Trophoblast cell (in vitro differentiated cells and primary cell): ENCODE results near the gene CBX2.

Experiments used
- DNase-seq, 2 donors: peaks; one replicate each; pipeline ENCODE4 v3.0.0-alpha.2; 2016
- H2AFZ ChIP-seq: 2 replicates; pipeline ENCODE4 v1.6.1; 2013; ENCODE audit warnings: low read length, moderate library complexity, mild to moderate bottlenecking; ENCODE audit not compliant: insufficient read depth, poor library complexity
- H2AK5ac ChIP-seq: 2 replicates; pipeline ENCODE4 v1.6.1; 2013; ENCODE audit warnings: mild to moderate bottlenecking, low read length
- H2BK120ac ChIP-seq: 2 replicates; pipeline ENCODE4 v1.6.1; 2013; ENCODE audit warnings: low read length, mild to moderate bottlenecking, moderate library complexity; ENCODE audit not compliant: insufficient read depth, poor library complexity
- H2BK12ac ChIP-seq: 2 replicates; pipeline ENCODE4 v1.6.1; 2013; ENCODE audit warnings: mild to moderate bottlenecking, low read length, moderate library complexity
- H2BK5ac ChIP-seq: 2 replicates; pipeline ENCODE4 v1.6.1; 2013; ENCODE audit warnings: low read length, low read depth, moderate library complexity, mild to moderate bottlenecking; ENCODE audit not compliant: poor library complexity
- H3K14ac ChIP-seq: 2 replicates; pipeline ENCODE4 v1.6.1; 2013; ENCODE audit warnings: mild to moderate bottlenecking, low read length
- H3K18ac ChIP-seq: 2 replicates; pipeline ENCODE4 v1.6.1; 2013; ENCODE audit warnings: mild to moderate bottlenecking, low read length
- H3K23ac ChIP-seq: 2 replicates; pipeline ENCODE4 v1.6.1; 2013; ENCODE audit warnings: low read length
- H3K27ac ChIP-seq: 2 replicates; pipeline ENCODE4 v1.5.1; 2013; ENCODE audit warnings: low read depth, mild to moderate bottlenecking, inconsistent platforms, low read length, moderate library complexity
- H3K27me3 ChIP-seq: 2 replicates; pipeline ENCODE4 v1.6.1; 2013; ENCODE audit warnings: inconsistent platforms, mild to moderate bottlenecking, low read length, moderate library complexity; ENCODE audit not compliant: insufficient read depth
- H3K36me3 ChIP-seq, 2 experiments: 1 replicate in 1 of 2; 2 replicates in 1 of 2; pipeline ENCODE4 v1.6.1; 2013; ENCODE audit warnings: low read length in 2 of 2, mild to moderate bottlenecking in 2 of 2, moderate library complexity in 1 of 2; ENCODE audit not compliant: insufficient read depth in 2 of 2, control insufficient read depth in 1 of 2
- H3K4ac ChIP-seq: 2 replicates; pipeline ENCODE4 v1.6.1; 2013; ENCODE audit warnings: low read depth, mild to moderate bottlenecking, low read length, moderate library complexity
- H3K4me1 ChIP-seq, 2 experiments: 1 replicate in 1 of 2; 2 replicates in 1 of 2; pipeline ENCODE4 v1.6.1; 2013; ENCODE audit warnings: low read length in 2 of 2, mild to moderate bottlenecking in 2 of 2, moderate library complexity in 1 of 2; ENCODE audit not compliant: insufficient read depth in 2 of 2, control insufficient read depth in 1 of 2
- H3K4me2 ChIP-seq: 2 replicates; pipeline ENCODE4 v1.6.1; 2013; ENCODE audit warnings: inconsistent platforms, mild to moderate bottlenecking, low read length, moderate library complexity
- H3K4me3 ChIP-seq: 2 replicates; pipeline ENCODE4 v1.5.1; 2013; ENCODE audit warnings: mild to moderate bottlenecking, low read depth, low read length, inconsistent platforms
- H3K79me1 ChIP-seq: one replicate; pipeline ENCODE4 v1.6.1; 2013; ENCODE audit warnings: low read length
- H3K79me2 ChIP-seq: 2 replicates; pipeline ENCODE4 v1.6.1; 2013; ENCODE audit warnings: low read length, mild to moderate bottlenecking; ENCODE audit not compliant: control insufficient read depth, insufficient read depth, poor library complexity
- H3K9ac ChIP-seq: 2 replicates; pipeline ENCODE4 v1.6.1; 2013; ENCODE audit warnings: mild to moderate bottlenecking, low read length
- H3K9me3 ChIP-seq: 2 replicates; pipeline ENCODE4 v1.6.1; 2013; ENCODE audit warnings: low read depth, mild to moderate bottlenecking, control low read depth, inconsistent platforms, low read length; ENCODE audit not compliant: insufficient read depth
- H4K12ac ChIP-seq: 2 replicates; pipeline ENCODE4 v1.6.1; 2013; ENCODE audit warnings: low read depth, mild to moderate bottlenecking, low read length, moderate library complexity
- H4K8ac ChIP-seq: 2 replicates; pipeline ENCODE4 v1.6.1; 2013; ENCODE audit warnings: low read depth, mild to moderate bottlenecking, low read length, moderate library complexity
- H4K91ac ChIP-seq: one replicate; pipeline ENCODE4 v1.6.1; 2013; ENCODE audit warnings: low read depth, mild to moderate bottlenecking, low read length, moderate library complexity
- WGBS: extraction: QIAGEN DNeasy Blood & Tissue Kit; methylation state at CpG from one replicate; pipeline ENCODE4 v1.1.7; 2013; ENCODE audit warnings: missing lambda C conversion rate; ENCODE audit not compliant: insufficient read length, insufficient coverage; ENCODE audit errors: extremely low coverage; 5-methylcytosine and 5-hydroxymethylcytosine counted together

The CBX2 gene

DNA sequence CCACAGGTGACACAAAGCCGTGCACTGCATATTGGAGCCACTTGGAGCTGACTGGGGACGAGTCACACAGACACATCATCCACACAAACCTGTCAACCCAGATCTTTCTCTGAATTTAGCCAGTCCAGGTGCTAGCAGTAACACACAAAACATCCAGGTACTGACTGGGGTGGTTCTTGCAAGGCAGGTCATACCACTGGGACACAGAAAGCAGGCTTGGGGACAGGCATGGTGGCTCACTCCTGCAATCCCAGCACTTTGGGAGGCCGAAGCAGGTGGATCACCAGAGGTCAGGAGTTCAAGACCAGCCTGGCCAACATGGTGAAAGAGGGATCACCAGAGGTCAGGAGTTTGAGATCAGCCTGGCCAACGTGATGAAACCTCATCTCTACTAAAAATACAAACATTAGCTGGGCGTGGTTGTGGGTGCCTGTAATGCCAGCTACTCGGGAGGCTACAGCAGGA is 32.3 kb upstream of the CBX2 start:
- Histone ChIP-seq H3K9me3 (peaks cover 12% of the 10 kb centered on the region), H3K18ac (no peak overlapping the region), H4K12ac (no peak overlapping the region), H3K4me3 (no peak overlapping the region), H3K4me1 (peaks cover 0 to 3% of the 10 kb centered on the region in 2 experiments), H4K91ac (no peak overlapping the region), H3K14ac (no peak overlapping the region), H3K27ac (no peak overlapping the region), H3K23ac (no peak overlapping the region), H3K27me3 (peaks cover 29% of the 10 kb centered on the region), H2BK12ac (no peak overlapping the region), H3K4ac (no peak overlapping the region), H2BK120ac (no peak overlapping the region), H3K79me1 (no peaks in the 10 kb centered on the region), H3K36me3 (no peaks in the 10 kb centered on the region), H2AFZ (no peak overlapping the region), H3K79me2 (no peaks in the 10 kb centered on the region), H3K4me2 (no peak overlapping the region), H4K8ac (no peak overlapping the region), H3K9ac (no peak overlapping the region), H2BK5ac (no peak overlapping the region), H2AK5ac (no peak overlapping the region)
- no peak for DNase-seq
- no CpG with 5 or more reads among the region's 6 CpGs for WGBS

DNA sequence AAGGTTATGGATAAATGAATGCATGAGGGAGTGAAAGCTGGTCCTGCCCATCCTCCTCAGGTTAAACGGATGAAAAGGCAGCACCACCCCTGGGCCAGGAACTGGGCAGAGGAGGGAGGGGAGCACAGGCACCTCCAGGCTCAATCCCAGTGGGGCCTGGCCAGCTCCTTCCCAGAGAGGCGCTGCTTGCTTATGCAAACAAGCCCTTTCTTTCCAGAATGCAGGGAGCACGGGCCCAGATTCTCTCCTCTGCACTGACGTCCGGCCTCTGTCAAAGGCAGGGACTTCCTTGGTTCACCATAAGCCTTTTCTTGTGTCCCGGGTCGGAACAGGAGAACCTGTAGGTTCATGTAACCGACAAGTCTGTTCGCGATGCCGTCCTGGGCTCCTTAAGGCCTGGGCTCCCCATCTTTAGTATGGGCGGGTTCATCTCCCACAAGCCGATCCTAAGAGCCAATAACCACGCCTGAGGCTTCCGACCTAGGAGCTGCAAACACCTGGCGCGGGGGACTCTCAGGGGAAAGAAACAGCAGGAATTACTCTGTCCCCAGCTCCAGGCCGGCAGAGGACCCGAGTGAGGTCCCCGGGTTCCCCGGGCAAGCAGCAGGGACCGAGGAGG is 30.9 kb upstream of the CBX2 start:
- Histone ChIP-seq H3K18ac (no peak overlapping the region), H2AFZ (no peak overlapping the region), H3K79me2 (no peaks in the 10 kb centered on the region), H2AK5ac (no peak overlapping the region), H2BK5ac (no peak overlapping the region), H3K23ac (no peak overlapping the region), H3K4me2 (no peak overlapping the region), H3K9me3 (peaks cover 10% of the 10 kb centered on the region), H4K12ac (no peak overlapping the region), H3K79me1 (no peaks in the 10 kb centered on the region), H2BK12ac (no peak overlapping the region), H3K27me3 (peaks cover 29% of the 10 kb centered on the region), H2BK120ac (no peak overlapping the region), H3K14ac (no peak overlapping the region), H4K91ac (no peak overlapping the region), H3K27ac (no peak overlapping the region), H3K9ac (no peak overlapping the region), H3K4me3 (no peak overlapping the region), H3K4me1 (no peaks in the 10 kb centered on the region), H3K36me3 (no peaks in the 10 kb centered on the region), H4K8ac (no peak overlapping the region), H3K4ac (no peak overlapping the region)
- DNase-seq, result no peak
- no CpG with 5 or more reads among the region's 22 CpGs for WGBS

DNA sequence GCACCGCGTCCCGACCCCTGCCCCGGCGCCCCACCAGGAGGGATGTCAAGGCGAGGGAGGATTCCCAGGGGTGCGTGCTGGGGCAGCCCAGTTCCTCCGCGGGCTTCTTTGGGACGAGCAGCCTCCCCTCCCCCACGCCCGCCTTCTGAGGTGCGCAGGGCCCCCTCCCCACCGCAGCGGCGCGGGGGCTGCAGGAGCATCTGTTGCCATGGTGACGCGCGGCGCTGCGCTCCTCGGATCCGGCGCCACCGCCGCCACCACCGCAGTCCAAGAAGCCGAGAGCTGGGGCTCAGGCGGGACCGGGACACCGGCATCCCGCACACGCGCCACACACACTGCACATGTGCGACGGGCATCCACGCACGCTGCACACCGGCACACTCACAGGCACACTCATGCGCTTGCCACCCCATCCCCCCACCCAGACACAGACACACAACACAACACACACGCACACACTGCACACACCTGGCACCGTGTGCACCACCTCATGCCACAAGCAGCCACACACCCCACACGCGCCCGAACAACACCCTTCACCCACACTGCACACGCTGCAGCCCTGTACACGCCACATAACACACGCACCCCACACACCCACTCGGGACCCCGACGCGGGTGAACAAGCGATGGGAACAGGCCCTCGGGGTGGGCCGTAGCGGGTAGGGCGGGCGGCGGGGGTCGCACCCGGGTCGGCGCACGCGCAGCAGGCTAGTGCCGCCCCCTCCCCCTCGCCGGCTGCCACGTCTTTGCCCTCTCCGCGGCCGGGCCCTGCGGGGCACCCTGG is 30.2 kb upstream of the CBX2 start:
- WGBS, result no CpG with 5 or more reads among the region's 74 CpGs
- no peak overlapping the region for H2AFZ ChIP-seq
- no peak overlapping the region for H3K18ac ChIP-seq
- H3K4me2 ChIP-seq, result no peak overlapping the region
- no peak overlapping the region for H2BK5ac ChIP-seq
- no peak overlapping the region for H4K12ac ChIP-seq
- no peaks in the 10 kb centered on the region for H3K36me3 ChIP-seq
- DNase-seq, result no peak
- no peak overlapping the region for H3K9ac ChIP-seq
- peaks cover 29% of the 10 kb centered on the region for H3K27me3 ChIP-seq
- H3K79me1 ChIP-seq, result no peaks in the 10 kb centered on the region
- H3K4me1 ChIP-seq, result no peaks in the 10 kb centered on the region
- H2BK120ac ChIP-seq, result no peak overlapping the region
- no peak overlapping the region for H4K91ac ChIP-seq
- no peak overlapping the region for H2AK5ac ChIP-seq
- peaks cover 7% of the 10 kb centered on the region for H3K9me3 ChIP-seq
- no peak overlapping the region for H3K4me3 ChIP-seq
- no peak overlapping the region for H3K27ac ChIP-seq
- no peak overlapping the region for H3K14ac ChIP-seq
- H3K79me2 ChIP-seq, result no peaks in the 10 kb centered on the region
- H2BK12ac ChIP-seq, result no peak overlapping the region
- H4K8ac ChIP-seq, result no peak overlapping the region
- H3K23ac ChIP-seq, result peak overlapping the region; percentile 37
- H3K4ac ChIP-seq, result no peak overlapping the region

DNA sequence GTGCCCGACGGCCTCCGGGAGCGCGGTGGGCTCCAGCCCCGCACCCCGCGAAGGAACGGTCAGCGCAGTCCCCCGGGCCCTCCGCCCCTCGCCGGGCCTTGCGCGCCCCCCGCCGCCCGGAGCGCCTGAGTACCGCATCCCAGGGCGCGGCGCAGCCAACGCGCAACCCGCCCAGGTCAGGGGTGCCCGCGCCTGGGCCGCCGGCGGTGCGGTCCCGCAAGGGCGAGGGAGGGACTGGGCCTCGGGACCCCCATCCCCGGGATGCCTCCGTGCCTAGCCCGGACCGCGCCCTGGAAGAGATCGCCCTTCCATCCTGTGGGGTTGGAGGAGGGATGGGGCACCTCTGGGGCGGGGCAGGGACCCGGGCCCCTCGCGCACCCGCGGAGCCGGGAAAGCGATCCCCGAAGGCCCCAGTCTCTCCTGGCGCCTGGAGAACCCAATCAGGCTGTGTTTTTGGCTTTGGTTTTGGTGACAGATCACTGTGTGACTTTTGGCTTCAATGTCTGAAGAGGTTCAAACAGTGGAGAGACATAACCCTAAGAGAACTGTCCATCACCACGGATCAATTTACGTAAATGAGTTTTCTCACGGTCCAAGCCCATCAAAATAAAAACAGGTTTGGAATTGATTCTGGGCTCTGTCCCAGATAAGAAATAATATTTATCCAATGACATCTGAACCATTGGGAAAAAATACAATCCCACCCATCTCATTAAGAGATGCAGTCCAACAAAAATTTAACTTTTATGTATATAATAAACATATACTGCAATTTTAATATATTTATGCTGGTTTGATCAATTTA is 29.5 kb upstream of the CBX2 start:
- H3K9me3 ChIP-seq, result peaks cover 7% of the 10 kb centered on the region
- no peak overlapping the region for H2AFZ ChIP-seq
- no peak overlapping the region for H3K27ac ChIP-seq
- no peaks in the 10 kb centered on the region for H3K79me1 ChIP-seq
- no peaks in the 10 kb centered on the region for H3K79me2 ChIP-seq
- peaks cover 29% of the 10 kb centered on the region for H3K27me3 ChIP-seq
- H3K18ac ChIP-seq, result no peak overlapping the region
- H2AK5ac ChIP-seq, result no peak overlapping the region
- H3K4me1 ChIP-seq, result no peaks in the 10 kb centered on the region
- H3K9ac ChIP-seq, result no peak overlapping the region
- no peak overlapping the region for H3K4me2 ChIP-seq
- H4K8ac ChIP-seq, result no peak overlapping the region
- no peak overlapping the region for H3K4me3 ChIP-seq
- no CpG with 5 or more reads among the region's 55 CpGs for WGBS
- no peak overlapping the region for H3K4ac ChIP-seq
- no peaks in the 10 kb centered on the region for H3K36me3 ChIP-seq
- no peak overlapping the region for H3K23ac ChIP-seq
- no peak overlapping the region for H2BK120ac ChIP-seq
- no peak overlapping the region for H4K12ac ChIP-seq
- H3K14ac ChIP-seq, result no peak overlapping the region
- no peak overlapping the region for H4K91ac ChIP-seq
- no peak overlapping the region for H2BK5ac ChIP-seq
- no peak for DNase-seq
- no peak overlapping the region for H2BK12ac ChIP-seq
